Bronchial epithelial cell (primary cell): ENCODE data around the gene AMER3. TPM values are rescaled to one million over a fixed set of nuclear protein-coding genes. Genes with fewer than 3 reads are reported as not detected.
A peak's percentile ranks its signal among the peaks of the same experiment; 100 is the strongest.

Experiments
- DNase-seq: peaks from one replicate; pipeline ENCODE4 v3.0.0-alpha.2; 2010; ENCODE audit warnings: low read depth
- FAIRE-seq: peaks from 2 replicates; lab custom pipeline; 2011; peaks lifted over from hg19 to GRCh38; lab: Jason Lieb, UNC
- H3K27me3 ChIP-seq: 2 replicates; pipeline ENCODE4 v1.5.1; 2011; ENCODE audit warnings: low read length; ENCODE audit not compliant: control insufficient read depth, insufficient read depth
- H3K36me3 ChIP-seq: 2 replicates; pipeline ENCODE4 v1.5.1; 2011; ENCODE audit warnings: low read length; ENCODE audit not compliant: control insufficient read depth, insufficient read depth
- H3K4me3 ChIP-seq: 2 replicates; pipeline ENCODE4 v1.5.1; 2011; ENCODE audit warnings: mild to moderate bottlenecking, low read depth, low read length, control low read depth
- total RNA-seq: library from RNA; depleted of rRNA; stranded (reverse); fragments of >200 nt; gene quantifications from 2 replicates; pipeline ENCODE4 v1.2.1, GENCODE V29; 2014
- TF ChIP-seq, protein P1 (sequence below): IDR thresholded peaks from 2 replicates; pipeline ENCODE4 v1.5.1; 2011; ENCODE audit warnings: mild to moderate bottlenecking, moderate library complexity, low read length, control low read depth, inconsistent platforms; ENCODE audit not compliant: insufficient read depth, severe bottlenecking

The AMER3 gene
- total RNA-seq, 1 donor from 2014 or later = under 0.01 TPM

GRCh38 chr2:130810490-130810889 lies 55.1 kb downstream of the AMER3 start:
- H3K27me3 ChIP-seq = no peaks in the 10 kb centered on the region
- TF ChIP-seq, protein P1, sequence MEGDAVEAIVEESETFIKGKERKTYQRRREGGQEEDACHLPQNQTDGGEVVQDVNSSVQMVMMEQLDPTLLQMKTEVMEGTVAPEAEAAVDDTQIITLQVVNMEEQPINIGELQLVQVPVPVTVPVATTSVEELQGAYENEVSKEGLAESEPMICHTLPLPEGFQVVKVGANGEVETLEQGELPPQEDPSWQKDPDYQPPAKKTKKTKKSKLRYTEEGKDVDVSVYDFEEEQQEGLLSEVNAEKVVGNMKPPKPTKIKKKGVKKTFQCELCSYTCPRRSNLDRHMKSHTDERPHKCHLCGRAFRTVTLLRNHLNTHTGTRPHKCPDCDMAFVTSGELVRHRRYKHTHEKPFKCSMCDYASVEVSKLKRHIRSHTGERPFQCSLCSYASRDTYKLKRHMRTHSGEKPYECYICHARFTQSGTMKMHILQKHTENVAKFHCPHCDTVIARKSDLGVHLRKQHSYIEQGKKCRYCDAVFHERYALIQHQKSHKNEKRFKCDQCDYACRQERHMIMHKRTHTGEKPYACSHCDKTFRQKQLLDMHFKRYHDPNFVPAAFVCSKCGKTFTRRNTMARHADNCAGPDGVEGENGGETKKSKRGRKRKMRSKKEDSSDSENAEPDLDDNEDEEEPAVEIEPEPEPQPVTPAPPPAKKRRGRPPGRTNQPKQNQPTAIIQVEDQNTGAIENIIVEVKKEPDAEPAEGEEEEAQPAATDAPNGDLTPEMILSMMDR = no peak
- no peak overlapping the region for H3K4me3 ChIP-seq
- no peaks in the 10 kb centered on the region for H3K36me3 ChIP-seq
- no peak for DNase-seq
- FAIRE-seq = no peak

- Histone ChIP-seq H3K27me3 (no peaks in the 10 kb centered on the region), H3K36me3 (no peaks in the 10 kb centered on the region), H3K4me3 (no peak overlapping the region)
- TF ChIP-seq, protein P1 = no peak
- no peak for FAIRE-seq
- DNase-seq = no peak
These were observed 58.4 kb downstream of the AMER3 start for GRCh38 chr2:130813722-130814121.

GRCh38 chr2:130814931-130815680 lies 59.8 kb downstream of the AMER3 start:
- Histone ChIP-seq H3K36me3 (no peaks in the 10 kb centered on the region), H3K4me3 (no peak overlapping the region), H3K27me3 (no peaks in the 10 kb centered on the region)
- FAIRE-seq (peak; percentile 88), DNase-seq (no peak)
- TF ChIP-seq, protein P1 = no peak

Other genes with a start within 250 kb of the AMER3 start
- gene POTEI, start 246.2 kb upstream of the AMER3 start, total RNA-seq = not detected in 2 replicates
- gene CFC1B, start 234.3 kb upstream of the AMER3 start, total RNA-seq = not detected in 2 replicates
- not detected in 2 replicates for gene CFC1, start 156.0 kb upstream of the AMER3 start, total RNA-seq
- not detected in 2 replicates for gene POTEJ, start 144.1 kb upstream of the AMER3 start, total RNA-seq
- gene GPR148, start 26.5 kb upstream of the AMER3 start, total RNA-seq = not detected in 2 replicates
- gene ARHGEF4, start 81.4 kb downstream of the AMER3 start, total RNA-seq = 74.8 and 107 TPM in 2 replicates